Large intestine (tissue), 3 donors: ENCODE data around the gene INPP4A. TPM values are rescaled to one million over a fixed set of nuclear protein-coding genes. Genes with fewer than 3 reads are reported as not detected.

Experiments
- DNase-seq, 2 donors: peaks; one replicate each; pipeline versions ENCODE4 v3.0.0 to v3.0.0-alpha.2; 2013
- H3K27ac ChIP-seq: one replicate; pipeline ENCODE4 v1.5.1; 2013; ENCODE audit warnings: low read length
- H3K27me3 ChIP-seq: 2 replicates; pipeline ENCODE4 v1.6.1; 2013; ENCODE audit warnings: low read length; ENCODE audit not compliant: control insufficient read depth, insufficient read depth
- H3K36me3 ChIP-seq: 2 replicates; pipeline ENCODE4 v1.6.1; 2013; ENCODE audit warnings: low read length; ENCODE audit not compliant: control insufficient read depth, insufficient read depth
- H3K4me1 ChIP-seq: one replicate; pipeline ENCODE4 v1.6.1; 2013; ENCODE audit warnings: low read length; ENCODE audit not compliant: control insufficient read depth, insufficient read depth
- H3K4me3 ChIP-seq: one replicate; pipeline ENCODE4 v1.5.1; 2013; ENCODE audit warnings: low read length
- H3K9me3 ChIP-seq: one replicate; pipeline ENCODE4 v1.6.1; 2013; ENCODE audit warnings: mild to moderate bottlenecking, low read depth, low read length, moderate library complexity; ENCODE audit not compliant: control insufficient read depth
- WGBS: methylation state at CpG from one replicate; pipeline ENCODE4 v1.1.5; 2013; ENCODE audit warnings: low lambda C conversion rate; ENCODE audit not compliant: insufficient coverage; 5-methylcytosine and 5-hydroxymethylcytosine counted together
- polyA plus RNA-seq: library from polyadenylated mRNA; unstranded; fragments of 120-200 nt; gene quantifications from one replicate; pipeline ENCODE4 v1.2.1, GENCODE V29; 2013

INPP4A gene
- polyA plus RNA-seq, 1 donor, result 13.6 TPM

DNA sequence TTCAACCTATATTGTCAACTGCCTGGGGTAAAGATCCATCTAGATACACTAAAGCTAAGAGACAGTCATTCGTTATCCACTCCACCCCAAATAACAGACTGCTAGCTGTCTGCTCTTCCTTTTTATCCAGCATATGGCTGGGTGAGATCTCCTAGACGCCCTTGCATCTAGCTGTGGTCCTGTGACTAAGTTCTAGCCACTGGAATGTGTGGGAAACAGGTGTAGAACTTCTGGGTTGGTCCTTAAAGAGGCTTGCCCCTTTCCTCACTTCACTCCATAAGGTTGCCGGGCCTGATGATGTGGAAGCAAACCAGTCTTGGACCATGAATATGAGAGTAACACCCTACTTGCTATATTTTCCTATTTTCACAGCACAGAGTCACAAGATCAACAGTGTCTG, 160.4 kb downstream of the INPP4A start:
- DNase-seq, result no peak
- peaks cover 26% of the 10 kb centered on the region for H3K36me3 ChIP-seq
- no peaks in the 10 kb centered on the region for H3K27me3 ChIP-seq
- no peak overlapping the region for H3K27ac ChIP-seq
- no CpG with 5 or more reads among the region's 3 CpGs for WGBS
- H3K4me3 ChIP-seq, result no peak overlapping the region
- H3K9me3 ChIP-seq, result no peaks in the 10 kb centered on the region
- H3K4me1 ChIP-seq, result peaks cover 15% of the 10 kb centered on the region

DNA sequence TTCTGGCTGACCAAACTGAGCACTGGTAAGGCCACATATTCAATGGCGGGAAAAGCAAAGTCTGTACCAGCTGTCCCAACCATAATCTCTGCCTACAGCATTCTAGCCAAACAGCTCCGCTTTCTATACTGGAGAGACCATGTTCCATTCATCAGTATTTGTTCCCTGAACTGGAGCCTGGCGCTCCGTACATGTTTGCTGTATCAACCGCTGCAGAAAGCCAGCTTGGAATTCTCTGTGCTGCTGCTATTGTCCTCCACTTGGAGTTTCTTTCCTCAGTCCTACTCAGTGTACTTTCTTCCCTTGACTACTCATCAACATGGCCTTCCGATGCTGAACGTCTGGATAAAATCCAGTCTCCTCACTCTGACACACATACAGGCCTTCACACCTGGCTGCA, 161.8 kb downstream of the INPP4A start:
- Histone ChIP-seq H3K27me3 (no peaks in the 10 kb centered on the region), H3K4me1 (peaks cover 18% of the 10 kb centered on the region), H3K4me3 (no peak overlapping the region), H3K36me3 (peaks cover 24% of the 10 kb centered on the region), H3K27ac (no peak overlapping the region), H3K9me3 (no peaks in the 10 kb centered on the region)
- WGBS, result no CpG with 5 or more reads among the region's 7 CpGs
- no peak for DNase-seq

DNA sequence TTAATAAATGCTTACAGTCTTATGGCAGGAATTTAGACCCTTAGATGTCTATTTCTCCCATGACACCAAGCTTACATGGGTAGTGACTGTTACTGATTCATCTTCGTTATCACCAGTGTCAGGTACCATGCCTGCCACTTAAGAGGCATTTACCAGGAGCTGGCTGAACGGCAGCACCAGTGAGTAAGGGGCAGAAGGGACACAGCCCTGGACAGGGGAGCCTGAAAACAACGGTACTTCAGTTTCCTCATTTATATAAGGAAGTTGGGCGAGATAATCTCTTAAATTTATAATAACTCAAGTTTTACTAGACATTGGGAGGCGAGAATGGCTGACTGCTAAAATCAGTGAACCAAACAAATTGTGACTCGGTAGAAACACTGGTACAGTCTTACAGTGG, 162.4 kb downstream of the INPP4A start:
- H3K36me3 ChIP-seq, result peaks cover 20% of the 10 kb centered on the region
- peak overlapping the region; percentile 81 for H3K4me3 ChIP-seq
- WGBS, result no CpG with 5 or more reads among the region's 6 CpGs
- no peak overlapping the region for H3K27ac ChIP-seq
- H3K4me1 ChIP-seq, result peaks cover 19% of the 10 kb centered on the region
- H3K9me3 ChIP-seq, result no peaks in the 10 kb centered on the region
- no peak for DNase-seq
- no peaks in the 10 kb centered on the region for H3K27me3 ChIP-seq

DNA sequence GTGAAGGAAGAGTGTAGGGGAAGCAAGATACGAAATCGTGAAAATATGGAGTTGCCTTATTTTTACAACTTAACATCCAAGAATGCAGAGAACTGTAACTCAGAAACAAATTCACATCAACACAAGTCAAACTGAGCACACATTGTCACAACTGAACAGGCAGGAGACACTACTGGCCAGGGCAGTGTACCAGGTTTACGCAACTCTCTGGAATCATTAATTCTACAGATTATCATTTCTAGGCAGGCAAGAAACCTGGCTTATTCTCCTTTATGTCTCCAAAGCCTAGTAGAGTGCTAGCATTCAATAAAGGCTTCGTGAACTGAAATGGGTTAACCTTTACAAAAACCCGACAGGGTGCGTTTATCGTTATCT, 163.1 kb downstream of the INPP4A start:
- peak in 1 of 2 donors; percentile 7 for DNase-seq
- no peaks in the 10 kb centered on the region for H3K9me3 ChIP-seq
- peaks cover 18% of the 10 kb centered on the region for H3K36me3 ChIP-seq
- peaks cover 19% of the 10 kb centered on the region for H3K4me1 ChIP-seq
- H3K27ac ChIP-seq, result peak overlapping the region; percentile 89
- peak overlapping the region; percentile 81 for H3K4me3 ChIP-seq
- no peaks in the 10 kb centered on the region for H3K27me3 ChIP-seq
- 0% methylated on average over 2 of the region's 7 CpGs for WGBS

DNA sequence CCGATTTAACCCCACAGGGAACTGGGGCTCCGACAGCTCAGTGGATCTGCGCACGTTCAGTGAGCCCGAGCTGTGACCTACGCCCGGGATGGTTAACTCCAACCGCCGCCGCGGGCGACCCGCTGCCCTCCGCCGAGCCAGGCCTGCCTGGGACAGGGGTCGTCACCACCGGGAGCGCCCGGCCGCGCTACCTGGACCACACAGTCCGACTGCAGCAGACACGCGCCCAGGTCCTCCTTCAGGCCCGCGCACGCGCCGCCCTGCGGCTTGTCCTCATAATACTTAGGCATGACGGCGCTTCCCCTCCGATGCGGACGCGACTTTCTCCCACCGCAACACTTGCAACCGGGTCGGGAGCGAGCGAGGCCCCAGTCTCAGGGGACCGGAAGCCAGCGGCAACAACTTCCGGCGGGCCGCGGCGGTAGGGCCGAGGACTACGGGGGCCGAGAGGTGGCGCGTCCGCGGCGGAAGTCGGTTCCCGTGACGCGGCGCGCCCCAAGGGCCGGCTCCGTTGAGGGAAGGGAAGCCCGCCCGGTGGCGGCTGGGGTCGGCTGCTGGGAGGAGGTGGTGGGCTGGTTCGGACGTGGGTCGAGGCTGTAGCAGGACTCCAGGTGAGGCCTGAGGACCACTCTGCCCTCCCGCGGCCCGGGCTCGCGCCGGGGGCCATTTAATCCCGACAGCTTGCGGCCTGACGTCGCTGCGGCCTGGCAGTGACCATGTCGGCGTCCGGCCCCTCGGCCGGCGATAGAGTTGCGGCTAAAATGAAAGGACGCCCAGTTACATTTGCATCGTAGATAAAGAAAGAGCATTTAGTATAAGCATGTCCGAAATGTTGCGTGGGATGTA, 163.7 kb downstream of the INPP4A start, which contains the start of the genes COA5 and UNC50:
COA5 (minus strand) TSS at position 397 of the 846 bp plus-strand sequence; CDS start at position 290, 107 bp downstream.
UNC50 (plus strand) TSS at position 474 of the 846 bp plus-strand sequence. CDS start 1,171 bp downstream, outside the sequence.
- peak within 1 kb of the TSS; percentile 89 for H3K27ac ChIP-seq
- no peaks in the 10 kb centered on the region for H3K27me3 ChIP-seq
- H3K4me1 ChIP-seq, result peaks cover 19% of the 10 kb centered on the region
- H3K9me3 ChIP-seq, result no peaks in the 10 kb centered on the region
- H3K36me3 ChIP-seq, result peaks cover 18% of the 10 kb centered on the region
- DNase-seq, result peak; percentile 88 to 94
- no CpG with 5 or more reads among the region's 93 CpGs for WGBS
- peak within 1 kb of the TSS; percentile 81 for H3K4me3 ChIP-seq

DNA sequence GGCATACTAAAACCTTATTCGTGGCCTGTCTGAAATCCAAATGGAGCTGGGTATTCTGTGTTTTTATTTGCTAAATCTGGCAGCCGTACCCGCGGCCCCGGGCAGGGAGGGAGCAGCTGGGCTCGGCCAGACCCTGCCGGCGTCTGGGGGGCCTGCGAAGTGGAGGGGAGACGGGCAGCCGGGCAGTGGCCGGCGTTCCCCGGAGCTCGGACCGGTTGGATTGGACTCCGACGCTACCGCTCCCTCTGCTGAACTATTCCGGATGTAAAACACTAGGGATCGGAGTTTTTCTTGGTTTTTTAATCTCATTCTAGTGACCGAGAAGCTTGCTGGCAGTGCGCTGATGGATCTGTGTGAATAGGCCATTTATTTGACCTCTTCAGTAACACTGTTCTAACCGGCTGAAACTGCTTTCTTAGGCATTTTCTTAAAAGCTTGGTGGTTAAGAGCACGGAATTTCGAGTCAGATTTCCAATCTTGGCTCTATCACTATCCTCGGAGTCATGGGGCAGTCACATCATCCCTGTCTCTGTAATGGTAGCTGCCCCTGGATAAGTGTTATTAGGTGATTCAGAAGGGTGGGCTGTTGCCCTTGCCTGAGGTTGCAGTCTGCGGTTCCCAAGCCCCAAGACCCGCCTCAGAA, 164.4 kb downstream of the INPP4A start:
- H3K4me1 ChIP-seq, result peaks cover 19% of the 10 kb centered on the region
- H3K36me3 ChIP-seq, result peaks cover 21% of the 10 kb centered on the region
- peak; percentile 10 to 59 for DNase-seq
- peak overlapping the region; percentile 89 for H3K27ac ChIP-seq
- H3K9me3 ChIP-seq, result no peaks in the 10 kb centered on the region
- peak overlapping the region; percentile 81 for H3K4me3 ChIP-seq
- no CpG with 5 or more reads among the region's 29 CpGs for WGBS
- no peaks in the 10 kb centered on the region for H3K27me3 ChIP-seq

DNA sequence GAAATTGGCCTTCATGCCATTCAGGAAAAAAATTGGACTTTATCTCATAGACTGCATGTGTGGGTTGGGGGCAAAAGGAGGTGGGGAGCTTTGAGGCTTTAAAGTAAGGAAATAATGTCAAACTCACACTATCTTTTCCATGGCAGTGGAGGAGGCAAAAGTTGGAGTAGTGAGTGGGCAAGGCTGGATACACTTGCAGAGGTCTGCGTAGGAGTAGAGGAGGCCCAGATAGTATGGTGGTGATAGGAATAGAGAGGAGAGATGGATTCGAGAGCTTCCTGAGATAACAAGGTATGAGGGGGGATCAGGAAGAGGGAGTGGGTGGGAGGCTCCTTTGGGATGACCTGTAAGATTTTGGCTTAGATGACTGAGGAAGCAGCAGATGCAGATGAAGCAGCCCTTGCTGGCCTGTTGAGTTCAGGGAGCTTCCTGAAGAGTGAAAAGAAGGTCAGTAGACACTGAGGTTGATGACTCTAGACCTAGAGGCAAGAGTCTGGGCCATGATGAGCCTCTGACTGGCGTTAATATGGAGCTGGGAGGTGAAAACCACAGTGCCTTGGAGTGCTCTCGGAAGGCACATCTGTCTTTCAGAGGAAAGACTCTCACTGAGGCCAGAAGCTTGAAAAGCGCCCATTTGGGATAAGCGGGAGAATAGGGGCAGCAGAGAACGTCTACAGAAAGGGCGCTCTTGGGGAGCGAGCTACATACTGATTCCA, 169.5 kb downstream of the INPP4A start:
- Histone ChIP-seq H3K4me3 (no peak overlapping the region), H3K27ac (no peak overlapping the region), H3K4me1 (peaks cover 10% of the 10 kb centered on the region), H3K27me3 (no peaks in the 10 kb centered on the region), H3K9me3 (no peaks in the 10 kb centered on the region), H3K36me3 (peaks cover 56% of the 10 kb centered on the region)
- DNase-seq, result no peak
- WGBS, result 100% methylated on average over 1 of the region's 9 CpGs

DNA sequence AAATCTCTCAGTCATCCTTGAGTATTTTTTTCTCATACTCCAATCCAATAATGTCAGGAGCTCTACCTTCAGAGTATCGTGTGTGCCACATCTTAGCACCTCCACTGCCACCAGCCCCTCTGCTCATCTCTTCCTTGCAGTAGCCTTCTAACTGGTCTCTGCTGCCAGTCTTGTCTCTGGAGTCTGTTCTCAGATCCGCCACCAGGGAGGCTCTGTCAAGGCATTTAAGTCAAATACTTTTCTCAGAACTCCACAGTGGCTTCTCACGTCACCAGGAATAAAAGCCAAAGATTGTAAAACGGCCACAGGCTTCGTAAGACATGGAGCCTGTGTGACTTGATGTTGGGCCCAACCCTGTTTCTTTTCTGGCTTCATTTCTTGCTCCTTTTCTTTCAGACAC, 170.8 kb downstream of the INPP4A start:
- H3K27me3 ChIP-seq, result no peaks in the 10 kb centered on the region
- H3K27ac ChIP-seq, result no peak overlapping the region
- no peaks in the 10 kb centered on the region for H3K9me3 ChIP-seq
- peaks cover 60% of the 10 kb centered on the region for H3K36me3 ChIP-seq
- no CpG with 5 or more reads among the region's 5 CpGs for WGBS
- DNase-seq, result no peak
- peaks cover 3% of the 10 kb centered on the region for H3K4me1 ChIP-seq
- H3K4me3 ChIP-seq, result no peak overlapping the region

DNA sequence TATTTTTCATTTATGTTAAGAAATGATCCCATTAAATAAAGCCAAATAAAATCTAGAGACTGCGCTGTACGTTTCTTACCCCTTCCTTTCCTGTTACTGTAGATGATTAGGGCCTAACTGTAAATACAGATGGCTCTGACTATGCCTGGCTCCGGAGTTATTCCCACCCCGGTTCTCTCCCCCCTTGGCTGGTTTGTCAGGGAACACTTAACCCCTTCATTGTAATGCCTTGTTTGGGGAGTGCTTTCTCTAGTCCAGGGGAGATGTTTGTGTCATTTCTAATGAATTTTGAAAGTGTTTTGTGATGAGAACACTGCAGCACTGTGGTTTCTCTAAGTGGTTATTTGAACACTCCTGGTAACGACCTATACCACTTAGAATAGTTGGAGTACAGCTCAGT, 172.5 kb downstream of the INPP4A start:
- H3K27me3 ChIP-seq, result no peaks in the 10 kb centered on the region
- no peak for DNase-seq
- no peaks in the 10 kb centered on the region for H3K9me3 ChIP-seq
- peaks cover 65% of the 10 kb centered on the region for H3K36me3 ChIP-seq
- H3K4me1 ChIP-seq, result no peaks in the 10 kb centered on the region
- no peak overlapping the region for H3K27ac ChIP-seq
- no peak overlapping the region for H3K4me3 ChIP-seq
- no CpG with 5 or more reads among the region's 5 CpGs for WGBS

DNA sequence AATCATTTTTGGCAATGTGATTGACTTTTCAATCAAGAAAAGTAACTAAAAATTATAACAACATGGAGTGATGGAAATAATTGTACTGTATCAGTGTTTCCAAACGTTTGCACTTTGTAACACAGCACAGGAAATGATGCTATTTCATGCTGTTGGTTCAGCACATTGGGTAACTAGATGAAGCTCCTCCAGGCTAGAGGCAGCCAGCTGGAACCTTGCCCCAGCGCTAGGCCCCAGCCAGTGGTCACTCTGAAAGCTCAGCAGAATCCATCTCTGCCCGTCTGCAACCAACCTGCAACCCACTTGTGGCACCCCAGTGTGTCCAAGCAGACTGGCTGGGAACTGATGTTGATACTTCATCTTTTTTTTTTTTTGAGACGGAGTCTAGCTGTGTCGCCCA, 179.0 kb downstream of the INPP4A start:
- Histone ChIP-seq H3K27me3 (no peaks in the 10 kb centered on the region), H3K4me3 (no peak overlapping the region), H3K27ac (no peak overlapping the region), H3K36me3 (peaks cover 29% of the 10 kb centered on the region), H3K9me3 (no peaks in the 10 kb centered on the region), H3K4me1 (no peaks in the 10 kb centered on the region)
- no CpG with 5 or more reads among the region's 5 CpGs for WGBS
- no peak for DNase-seq
